ENCODE results near the gene EBF3. TPM values are rescaled to one million over a fixed set of nuclear protein-coding genes. Genes with fewer than 3 reads are reported as not detected.
A peak's percentile ranks its signal among the peaks of the same experiment; 100 is the strongest.

Gene EBF3, protein sequence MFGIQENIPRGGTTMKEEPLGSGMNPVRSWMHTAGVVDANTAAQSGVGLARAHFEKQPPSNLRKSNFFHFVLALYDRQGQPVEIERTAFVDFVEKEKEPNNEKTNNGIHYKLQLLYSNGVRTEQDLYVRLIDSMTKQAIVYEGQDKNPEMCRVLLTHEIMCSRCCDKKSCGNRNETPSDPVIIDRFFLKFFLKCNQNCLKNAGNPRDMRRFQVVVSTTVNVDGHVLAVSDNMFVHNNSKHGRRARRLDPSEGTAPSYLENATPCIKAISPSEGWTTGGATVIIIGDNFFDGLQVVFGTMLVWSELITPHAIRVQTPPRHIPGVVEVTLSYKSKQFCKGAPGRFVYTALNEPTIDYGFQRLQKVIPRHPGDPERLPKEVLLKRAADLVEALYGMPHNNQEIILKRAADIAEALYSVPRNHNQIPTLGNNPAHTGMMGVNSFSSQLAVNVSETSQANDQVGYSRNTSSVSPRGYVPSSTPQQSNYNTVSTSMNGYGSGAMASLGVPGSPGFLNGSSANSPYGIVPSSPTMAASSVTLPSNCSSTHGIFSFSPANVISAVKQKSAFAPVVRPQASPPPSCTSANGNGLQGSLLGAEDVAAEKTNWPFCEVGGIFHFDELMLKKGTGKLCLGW
- total RNA-seq, result 1.8 TPM

DNA sequence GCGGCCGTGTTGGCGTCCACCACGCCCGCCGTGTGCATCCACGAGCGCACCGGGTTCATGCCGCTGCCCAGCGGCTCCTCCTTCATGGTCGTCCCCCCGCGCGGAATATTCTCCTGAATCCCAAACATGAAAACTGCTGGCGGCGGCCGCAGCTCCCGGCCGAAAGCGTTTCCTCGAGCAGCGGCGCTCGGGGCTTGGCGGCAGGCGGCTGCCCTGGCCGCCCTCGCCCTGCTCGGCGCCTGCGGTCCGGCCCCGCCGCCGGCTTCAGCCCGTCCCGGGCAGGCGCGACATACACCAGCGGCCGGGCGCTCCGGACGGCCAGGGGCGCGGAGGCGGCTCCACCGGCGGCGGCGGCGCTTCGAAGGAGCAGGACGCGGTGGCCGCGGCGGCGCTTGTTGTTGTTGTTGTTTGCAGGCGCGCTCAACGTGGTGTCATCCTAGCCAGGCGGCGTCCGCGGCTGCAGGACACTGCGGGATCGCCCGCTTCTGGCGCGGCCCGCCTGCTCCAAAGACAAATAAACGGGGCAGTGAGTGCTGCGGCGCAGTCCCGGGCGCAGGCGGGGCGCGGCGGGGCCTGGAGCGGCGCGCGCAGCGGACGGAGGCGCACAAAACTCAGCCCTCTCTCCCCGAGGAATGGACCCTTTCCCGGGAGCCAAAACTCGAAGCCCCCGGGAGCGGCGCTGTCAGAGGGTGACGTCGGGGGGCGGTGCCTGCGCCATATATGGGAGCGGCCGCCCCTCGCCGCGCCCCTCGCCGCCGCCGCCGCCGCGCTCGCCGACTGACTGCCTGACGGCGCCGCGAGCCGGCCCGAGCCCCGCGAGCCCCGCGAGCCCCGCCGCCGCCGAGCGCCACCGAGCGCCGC is at the start of gene EBF3:
Gene EBF3, minus strand, starts transcription at position 634 of the 861 bp plus-strand sequence. Its CDS starts 506 bp downstream, at position 128.
- DNase-seq (ENCODE audit: low spot score), result peak; percentile 25

DNA sequence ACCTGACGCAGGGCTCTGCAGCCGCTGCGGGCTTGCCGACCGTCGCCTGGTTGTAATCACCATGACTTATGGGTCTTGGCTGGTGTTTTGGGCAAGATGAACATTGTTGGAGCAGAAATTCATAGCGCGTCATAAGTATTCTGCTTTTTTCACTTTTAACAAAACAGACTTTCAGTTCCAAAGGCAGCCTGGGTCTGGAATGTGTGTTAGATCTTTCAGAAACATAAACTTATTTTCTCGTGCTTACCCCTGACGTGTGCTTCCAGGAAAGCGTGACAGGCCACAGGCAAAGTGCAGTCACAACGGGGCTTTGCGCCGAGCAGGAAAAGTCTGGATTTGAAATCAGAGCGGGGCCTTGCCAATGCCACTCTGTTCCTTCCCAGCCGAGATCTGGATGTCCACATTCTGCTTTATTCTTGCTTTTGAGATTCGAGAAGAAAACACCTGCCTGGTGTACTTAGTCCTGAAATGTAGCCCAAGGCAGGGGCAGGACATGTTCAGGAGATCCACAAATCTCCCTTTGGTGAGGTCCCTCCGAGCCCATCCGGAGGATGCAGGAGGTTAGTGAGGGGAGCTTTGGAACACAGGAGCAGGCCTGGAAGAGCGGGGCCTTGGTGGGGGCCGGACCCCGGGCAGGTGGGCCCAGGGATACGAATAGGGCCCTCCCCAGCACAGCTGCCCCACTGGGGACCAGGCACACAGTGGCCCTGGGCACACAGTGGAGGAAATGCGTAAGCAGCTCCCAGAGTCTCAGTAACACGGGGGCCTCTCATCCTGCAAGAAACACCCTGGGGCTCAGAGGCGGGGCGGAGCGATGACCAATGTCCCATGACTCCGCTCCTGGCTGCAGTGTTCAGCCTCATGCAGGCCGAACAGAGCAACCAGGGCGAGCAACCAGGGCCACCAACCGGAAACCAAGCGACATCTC is 49.5 kb upstream of the EBF3 start:
- no peak for DNase-seq (ENCODE audit: low spot score)

DNA sequence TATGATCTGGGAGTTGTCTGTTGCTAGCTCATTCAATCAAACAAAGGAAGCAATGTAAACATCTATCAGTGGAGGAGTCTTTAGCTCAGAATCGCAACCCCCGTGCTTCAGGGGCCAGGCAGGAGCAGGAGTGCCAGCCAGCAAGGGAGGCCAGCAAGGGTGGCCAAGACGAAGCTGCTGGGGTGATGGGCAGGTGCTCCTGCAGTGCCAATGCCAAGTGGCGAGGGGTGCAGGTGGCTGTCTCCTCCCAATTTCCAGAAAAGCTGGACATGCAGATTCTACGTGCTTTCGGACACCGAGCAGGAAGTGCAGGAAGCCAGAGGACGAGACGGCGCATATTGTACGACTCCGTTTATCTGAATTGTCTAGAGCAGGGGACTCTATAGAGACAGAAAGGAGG is 48.1 kb upstream of the EBF3 start:
- no peak for DNase-seq (ENCODE audit: low spot score)

DNA sequence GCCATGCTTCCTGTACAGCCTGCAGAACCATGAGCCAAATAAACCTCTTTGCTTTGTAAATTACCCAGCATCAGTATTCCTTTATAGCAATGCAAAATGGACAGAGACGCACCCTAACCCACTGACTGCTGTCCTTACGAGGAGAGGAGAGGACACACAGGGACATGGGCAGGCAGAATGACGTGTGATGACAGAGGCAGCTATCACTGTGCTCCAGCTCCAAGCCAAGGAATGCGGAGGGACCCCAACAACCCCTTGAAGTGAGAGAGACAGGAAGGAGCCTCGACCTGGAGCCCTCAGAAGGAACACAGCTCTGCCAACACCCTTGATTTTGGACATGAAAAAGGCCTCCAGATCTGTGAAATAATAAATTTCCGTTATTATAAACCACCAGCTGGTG is 46.6 kb upstream of the EBF3 start:
- no peak for DNase-seq (ENCODE audit: low spot score)

DNA sequence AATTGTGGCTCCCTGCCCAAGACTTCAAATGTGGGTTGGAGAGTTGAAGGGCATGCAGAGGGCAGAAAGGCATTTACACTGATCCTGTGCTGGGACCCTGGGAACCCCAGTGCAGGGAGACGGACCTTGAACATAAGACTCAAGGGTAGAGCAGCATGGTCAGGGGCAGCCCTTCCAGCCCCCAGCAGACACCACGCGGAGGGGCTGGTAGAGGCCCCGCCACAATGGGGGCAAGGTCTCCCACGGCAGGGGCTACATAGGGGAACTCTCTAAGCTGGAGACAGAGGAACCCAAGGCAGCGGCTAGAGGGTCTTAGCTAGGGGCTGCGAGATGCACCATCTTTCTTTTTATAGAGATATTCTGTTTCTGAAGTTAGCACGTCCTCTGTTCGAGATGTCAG is 45.2 kb upstream of the EBF3 start:
- DNase-seq (ENCODE audit: low spot score), result no peak

DNA sequence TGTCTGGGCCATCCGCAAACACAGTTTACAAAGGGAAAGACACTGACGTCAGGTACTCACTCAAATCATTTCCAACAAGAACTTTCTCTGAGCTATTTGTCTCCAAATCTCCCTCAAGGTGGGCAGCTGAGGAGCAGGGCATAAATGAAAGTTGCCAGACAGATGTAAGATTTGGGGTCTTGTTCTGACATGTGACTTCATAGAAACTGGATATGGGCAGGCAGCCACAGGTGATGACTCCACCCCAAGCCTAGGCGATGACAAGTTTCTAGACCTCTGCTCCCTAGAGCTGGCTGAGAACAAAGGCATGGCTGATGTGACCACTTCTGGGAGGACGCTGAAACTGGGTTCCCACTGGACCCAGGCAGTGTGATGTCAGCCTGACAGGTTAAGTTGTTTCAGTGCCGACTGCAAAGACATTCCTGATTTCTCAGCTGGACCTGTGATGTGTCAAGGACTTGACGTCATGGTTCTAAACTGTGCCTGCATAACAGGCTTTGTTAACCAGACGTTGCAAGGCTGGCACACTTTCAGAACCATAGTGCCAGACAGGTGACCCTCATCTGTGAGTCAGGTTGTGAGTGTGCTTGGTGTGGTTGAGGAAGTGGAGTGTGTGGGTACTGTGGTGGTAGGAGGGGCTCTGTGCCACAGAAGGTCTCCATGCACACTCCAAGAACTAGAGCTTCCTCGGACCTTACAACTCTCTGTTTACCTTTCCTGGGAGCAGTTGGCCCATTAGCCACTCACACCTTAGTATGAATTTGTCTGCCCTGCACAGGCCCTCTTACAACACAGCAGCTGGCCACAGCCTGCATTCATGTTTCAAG is 39.9 kb upstream of the EBF3 start:
- no peak for DNase-seq (ENCODE audit: low spot score)

DNA sequence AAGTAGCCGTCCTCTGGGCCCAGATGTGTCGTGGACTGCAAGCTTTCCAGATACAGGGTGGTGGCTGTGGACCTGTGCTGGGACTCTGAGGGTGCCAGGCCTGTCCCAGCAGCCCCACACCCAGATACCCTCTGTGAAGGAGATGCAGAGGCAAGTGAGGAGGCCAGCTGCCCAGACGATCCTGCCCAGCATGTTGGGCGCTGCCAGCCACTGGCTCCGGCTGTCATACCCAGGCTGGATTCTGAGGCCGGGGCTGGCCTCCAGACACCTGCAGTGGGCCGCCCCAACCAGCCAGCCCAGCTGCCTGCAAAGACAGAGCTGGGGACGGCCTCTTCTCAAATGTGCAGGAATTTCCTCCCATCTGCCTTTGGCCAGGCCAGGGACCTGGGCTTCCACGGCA is 39.1 kb upstream of the EBF3 start:
- DNase-seq (ENCODE audit: low spot score), result no peak

DNA sequence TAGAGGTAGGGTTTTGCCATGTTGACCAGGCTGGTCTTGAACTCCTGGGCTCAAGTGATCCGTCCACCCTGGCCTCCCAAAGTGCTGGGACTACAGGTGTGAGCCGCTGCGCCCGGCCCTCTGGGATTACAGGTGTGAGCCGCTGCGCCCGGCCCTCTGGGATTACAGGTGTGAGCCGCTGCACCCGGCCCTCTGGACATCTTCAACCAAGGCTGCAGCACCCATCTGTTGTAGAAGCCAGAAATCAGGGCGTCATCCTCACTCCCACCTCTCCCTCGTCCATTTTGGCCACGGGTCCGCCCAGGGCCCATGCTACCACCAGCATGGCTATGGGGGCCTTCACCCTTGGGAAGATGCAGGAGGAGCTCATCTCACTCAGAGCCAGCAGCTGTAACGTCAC is 38.5 kb upstream of the EBF3 start:
- no peak for DNase-seq (ENCODE audit: low spot score)

DNA sequence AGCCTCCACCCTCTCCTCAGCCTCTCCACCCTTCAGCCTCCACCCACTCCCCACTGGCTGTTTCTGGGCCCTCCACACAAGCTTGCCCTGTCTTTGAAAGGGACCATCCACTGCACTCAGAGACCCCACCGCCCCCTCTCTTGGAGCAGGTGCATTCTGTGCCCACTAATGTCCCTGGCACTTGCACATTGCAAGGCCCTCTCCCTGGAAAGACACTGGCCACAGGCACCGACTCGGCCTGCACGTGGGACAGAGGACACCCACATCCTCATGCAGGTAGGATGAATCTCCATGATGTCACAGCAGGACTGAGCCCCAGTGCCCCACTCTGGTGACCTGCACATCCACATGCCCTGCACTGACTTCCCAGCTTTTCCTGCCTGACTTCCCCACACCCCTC is 36.8 kb upstream of the EBF3 start:
- no peak for DNase-seq (ENCODE audit: low spot score)

DNA sequence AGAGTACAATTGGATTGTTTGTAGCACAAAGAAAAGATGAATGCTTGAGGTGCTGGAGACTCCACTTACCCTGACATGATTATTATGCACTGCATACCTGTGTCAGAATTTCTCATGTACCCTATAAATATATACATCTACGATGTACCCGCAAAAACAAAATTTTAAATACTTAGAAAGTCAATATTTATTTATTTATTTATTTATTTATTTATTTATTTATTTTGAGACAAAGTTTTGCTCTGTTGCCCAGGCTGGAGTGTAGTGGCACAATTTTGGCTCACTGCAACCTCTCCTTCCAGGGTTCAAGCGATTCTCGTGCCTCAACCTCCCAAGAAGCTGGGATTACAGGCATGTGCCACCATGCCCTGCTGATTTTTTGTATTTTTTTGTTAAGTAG is 35.1 kb upstream of the EBF3 start:
- DNase-seq (ENCODE audit: low spot score), result no peak

DNA sequence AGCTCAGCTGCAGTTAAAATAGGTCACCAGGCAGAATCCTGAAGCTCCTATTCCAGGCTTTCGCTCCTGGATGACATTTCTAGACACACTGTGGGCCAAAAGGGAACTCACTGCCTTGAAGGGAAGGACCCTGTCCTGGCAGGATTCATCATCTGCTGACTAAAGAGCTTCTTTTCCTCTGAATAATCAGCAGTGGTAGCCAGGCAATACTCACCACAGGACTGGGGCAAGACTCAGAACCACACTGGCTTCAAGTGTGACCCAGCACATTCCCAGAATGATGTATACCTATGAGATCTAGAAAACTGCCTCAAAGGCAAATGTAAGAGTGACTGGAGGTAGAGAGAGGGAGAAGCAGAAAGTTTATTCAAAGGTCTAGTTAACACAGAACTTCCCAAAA is 29.5 kb upstream of the EBF3 start:
- DNase-seq (ENCODE audit: low spot score), result no peak

DNA sequence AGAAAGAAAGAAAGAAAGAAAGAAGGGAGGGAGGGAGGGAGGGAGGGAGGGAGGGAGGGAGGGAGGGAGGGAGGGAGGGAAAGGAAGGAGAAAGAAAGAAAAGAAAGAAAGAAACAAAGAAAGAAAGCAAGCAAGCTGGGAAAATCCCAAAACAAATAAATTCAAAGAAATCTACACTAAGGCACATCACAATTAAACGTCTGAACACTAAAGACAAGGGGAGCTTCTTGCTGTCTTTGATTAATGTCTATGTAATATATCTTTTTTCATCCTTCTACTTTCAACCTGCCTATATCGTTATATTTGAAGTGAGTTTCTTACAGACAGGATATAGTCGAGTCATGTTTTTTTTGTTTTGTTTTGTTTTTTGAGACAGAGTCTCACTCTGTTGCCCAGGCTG is 28.3 kb upstream of the EBF3 start:
- no peak for DNase-seq (ENCODE audit: low spot score)

DNA sequence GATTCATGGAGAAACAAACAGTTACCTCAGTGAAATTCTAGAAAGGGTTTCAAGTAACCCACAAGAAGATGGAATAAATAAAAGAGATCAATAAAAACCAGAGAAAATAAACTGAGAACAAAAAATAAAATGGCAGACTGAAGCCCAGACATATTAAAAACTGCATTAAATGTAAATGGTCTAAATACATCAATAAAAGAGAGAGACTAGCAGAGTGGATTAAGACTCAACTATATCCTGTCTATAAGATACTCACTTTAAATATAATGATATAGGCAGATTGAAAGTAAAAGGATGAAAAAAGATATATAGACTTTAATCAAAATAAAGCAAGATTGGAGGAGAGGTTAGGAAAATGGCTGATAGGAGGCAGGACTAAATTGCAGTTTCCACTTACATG is 18.8 kb upstream of the EBF3 start:
- no peak for DNase-seq (ENCODE audit: low spot score)

DNA sequence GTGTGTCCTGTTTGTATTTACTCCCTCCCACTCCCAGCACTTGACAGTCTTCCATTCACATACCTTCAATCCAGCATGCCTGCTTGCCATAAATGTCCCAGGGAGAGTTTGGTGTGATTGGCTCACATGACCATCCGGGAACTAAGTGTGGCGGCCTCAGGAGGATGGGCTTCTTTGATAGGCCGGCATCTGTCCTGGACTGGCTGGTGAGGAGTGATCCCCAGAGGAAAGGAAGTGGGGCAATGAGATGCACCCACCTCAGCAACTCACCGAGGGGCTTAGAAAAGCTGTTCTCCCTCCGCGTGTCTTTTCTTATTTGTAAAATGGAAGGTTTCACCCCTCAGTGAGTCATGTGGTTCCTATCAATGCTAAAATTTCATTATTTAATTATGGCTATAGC is 14.9 kb upstream of the EBF3 start:
- no peak for DNase-seq (ENCODE audit: low spot score)

DNA sequence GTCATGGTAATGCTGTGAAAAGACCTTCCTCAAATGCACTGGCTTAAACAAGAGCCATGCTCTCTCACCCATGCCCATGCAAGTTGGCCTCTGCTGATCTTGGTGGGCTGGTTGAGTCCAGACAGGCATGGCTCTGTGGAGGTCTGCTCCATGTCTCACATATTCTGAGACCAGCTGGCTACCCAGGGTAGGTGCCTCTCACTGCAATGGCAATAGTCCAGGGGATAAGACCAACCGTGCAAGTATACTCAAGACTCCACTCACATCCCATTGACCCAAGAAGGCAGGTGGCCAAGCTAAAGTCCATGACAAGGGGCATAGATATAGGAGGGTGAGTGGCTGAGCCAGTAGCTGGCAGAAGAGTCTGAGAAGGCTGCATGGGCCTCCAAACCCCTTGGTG is 14.2 kb upstream of the EBF3 start:
- DNase-seq (ENCODE audit: low spot score), result no peak

DNA sequence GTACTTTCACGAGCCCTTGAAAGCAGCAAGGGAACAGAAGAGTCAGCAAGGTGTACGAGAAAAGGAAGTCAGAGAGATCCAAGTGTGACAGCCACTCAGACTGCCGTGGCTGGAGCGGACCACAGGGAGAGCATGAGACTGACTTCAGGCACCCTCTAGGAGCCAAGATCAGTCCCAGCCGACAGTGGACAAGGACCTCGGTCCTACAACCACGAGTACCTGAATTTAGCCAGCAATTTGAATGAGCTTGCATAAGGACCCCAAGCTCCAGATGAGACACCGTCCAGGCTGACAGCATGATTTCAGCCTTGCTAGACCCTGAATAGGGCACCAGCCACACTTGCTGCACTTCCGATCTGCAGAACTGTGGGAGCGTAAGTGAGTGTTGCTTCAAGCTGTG is 13.7 kb upstream of the EBF3 start:
- no peak for DNase-seq (ENCODE audit: low spot score)

DNA sequence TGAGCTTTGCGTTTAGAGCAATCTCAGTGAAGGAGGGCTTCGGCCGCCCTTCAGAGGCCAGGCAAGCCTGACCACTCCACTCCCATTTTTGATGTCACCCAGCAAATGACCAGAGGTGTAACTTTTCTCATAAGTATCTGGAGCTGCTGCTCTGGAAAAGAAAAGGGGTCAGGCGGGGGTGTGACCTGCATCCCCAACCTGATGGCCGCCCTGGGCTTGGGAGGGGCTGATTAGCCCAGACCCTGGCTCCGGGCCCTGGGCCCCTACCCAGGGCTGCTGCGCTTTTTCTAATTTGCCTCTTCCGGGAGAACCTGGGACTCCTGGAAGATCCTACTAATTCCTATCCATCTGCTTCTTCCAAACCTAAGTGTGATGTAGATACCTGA is 9.6 kb upstream of the EBF3 start:
- no peak for DNase-seq (ENCODE audit: low spot score)

DNA sequence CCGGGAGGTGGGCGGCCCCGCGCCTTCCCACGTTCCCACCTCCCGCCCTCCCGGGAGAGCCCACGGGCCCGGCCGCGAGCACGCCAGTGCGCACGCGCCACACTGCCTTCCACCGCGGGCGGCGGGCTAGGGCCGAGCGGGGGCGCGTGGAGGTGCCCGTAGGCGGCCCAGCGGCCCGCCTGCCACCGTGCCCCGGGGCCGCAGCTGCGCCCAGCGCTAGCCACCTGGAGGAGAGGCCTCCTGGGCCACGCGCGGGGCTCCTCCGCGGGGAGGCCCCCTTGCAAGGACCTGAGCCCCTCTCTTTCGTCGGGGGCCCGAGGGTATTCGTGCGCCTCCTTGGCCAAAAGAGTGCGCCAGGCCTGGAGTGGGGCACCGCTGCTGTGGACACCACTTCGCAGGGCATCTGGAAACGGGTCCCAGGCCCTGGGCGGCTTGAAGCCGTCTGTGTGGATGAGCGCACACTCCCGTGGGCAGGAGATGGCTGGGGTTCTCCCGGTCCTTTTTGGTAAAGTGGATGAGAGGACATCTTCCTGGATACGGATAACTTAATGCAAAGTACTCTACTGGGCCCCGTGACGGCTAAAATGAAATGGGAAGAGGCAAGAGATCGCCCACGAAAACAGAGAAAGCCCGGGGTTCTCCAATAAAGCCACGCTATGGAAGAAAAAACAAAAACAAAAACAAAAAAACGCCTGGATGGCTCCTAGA is 9.0 kb upstream of the EBF3 start:
- DNase-seq (ENCODE audit: low spot score), result no peak

DNA sequence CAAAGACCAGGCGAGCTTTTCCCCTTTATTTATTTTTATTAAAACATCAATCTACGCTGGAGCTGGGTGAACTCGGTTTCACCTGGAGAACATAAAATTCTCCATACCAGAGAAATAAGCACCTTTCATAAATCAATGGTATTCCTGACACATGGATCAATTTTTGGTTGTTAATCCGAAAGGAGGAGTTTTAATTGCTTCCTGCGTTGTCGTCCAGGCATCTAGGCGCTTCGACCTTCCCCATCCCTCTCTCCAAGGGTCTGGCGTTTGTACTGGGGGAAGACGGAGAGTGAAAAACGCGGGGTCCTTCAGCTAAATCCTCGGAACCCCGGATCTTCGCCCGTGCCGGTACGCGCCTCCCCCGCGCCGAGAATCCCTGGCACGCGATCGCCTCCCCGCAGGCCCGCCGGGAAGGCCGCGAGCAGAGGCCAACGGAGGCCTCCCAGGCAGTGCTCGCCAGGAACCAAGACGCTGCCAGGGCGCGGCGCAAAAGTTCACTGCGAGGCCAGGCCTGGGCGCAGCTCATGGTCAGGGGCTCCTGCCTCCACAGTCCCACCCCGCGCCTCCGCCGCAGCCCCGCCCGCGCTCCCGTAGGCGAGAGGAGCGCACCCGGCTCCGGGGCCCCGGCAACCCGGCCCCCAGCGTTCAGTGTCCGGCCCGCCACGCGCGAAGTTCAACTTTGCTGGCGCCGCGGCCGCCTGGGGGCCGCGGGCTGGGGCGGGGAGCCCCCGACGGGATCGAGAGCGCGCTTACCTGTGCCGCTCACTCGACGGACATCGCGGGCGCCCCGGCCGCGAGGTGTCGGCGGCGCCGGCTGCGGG is 8.3 kb upstream of the EBF3 start:
- DNase-seq (ENCODE audit: low spot score), result no peak

Measured in mucosa of gallbladder (tissue), 1 donor.